22Rv1 (cell line): ENCODE results near the gene PON3.

ENCODE experiments used
- H3K27ac ChIP-seq: fragments of 450-650 bp; 2 replicates; pipeline ENCODE4 v1.5.1; 2017
- ZFX ChIP-seq: fragments of 450-650 bp; IDR thresholded peaks from 2 replicates; pipeline ENCODE4 v1.6.1; 2017; ENCODE audit warnings: antibody characterized with exemption, borderline replicate concordance
- TF ChIP-seq, protein P1 (sequence below): fragments of 450-650 bp; IDR thresholded peaks from 2 replicates; pipeline ENCODE4 v1.5.1; 2017; ENCODE audit warnings: mild to moderate bottlenecking

The PON3 gene

DNA sequence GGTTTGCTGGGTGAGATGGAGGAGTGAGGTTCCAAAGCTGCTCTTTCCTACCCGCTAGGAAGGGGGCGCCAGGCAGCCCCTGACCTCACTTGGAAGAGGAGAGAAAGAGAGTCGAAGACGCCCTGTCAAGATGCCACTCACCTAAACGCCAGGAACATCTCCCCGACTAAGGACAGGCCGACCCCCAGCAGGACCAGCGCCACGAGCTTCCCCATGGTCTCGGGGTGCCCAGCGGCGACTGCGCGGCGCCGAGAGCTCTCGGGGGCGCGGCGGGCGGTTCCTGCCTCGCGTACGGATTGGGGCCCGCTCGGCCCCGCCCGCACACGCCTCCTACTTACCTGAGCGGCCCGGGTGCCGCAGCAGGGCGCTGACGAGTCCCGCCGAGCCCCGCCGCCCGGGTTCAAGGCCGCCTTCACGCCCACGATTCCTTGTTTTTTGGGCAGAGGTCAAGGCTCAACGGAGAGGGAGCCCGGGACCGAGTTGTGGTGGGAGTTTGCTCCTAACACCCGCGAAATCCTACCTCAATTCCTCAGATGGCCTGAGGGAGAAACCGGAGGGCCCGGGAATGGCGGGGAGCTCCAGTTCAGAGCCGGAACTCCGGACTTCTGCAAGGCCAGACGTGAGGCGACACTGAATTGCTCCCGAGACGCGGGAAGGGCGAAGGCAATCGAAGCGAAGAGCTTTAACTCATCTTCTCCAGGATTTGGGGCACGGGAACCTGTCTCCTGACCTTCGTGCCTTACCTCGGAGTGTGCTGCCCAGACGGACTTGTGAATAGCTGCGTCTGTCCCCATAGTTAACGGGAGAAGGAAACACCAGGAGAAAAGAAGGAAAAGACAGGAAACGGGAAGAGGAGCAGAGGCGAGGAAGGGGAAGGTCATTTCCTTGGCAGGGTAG lies at the start of gene PON3:
TSS of gene PON3 (minus strand) at position 240 of the 897 bp plus-strand sequence. CDS start at position 215, 25 bp downstream.
- TF ChIP-seq ZFX, result no peak
- TF ChIP-seq, protein P1, sequence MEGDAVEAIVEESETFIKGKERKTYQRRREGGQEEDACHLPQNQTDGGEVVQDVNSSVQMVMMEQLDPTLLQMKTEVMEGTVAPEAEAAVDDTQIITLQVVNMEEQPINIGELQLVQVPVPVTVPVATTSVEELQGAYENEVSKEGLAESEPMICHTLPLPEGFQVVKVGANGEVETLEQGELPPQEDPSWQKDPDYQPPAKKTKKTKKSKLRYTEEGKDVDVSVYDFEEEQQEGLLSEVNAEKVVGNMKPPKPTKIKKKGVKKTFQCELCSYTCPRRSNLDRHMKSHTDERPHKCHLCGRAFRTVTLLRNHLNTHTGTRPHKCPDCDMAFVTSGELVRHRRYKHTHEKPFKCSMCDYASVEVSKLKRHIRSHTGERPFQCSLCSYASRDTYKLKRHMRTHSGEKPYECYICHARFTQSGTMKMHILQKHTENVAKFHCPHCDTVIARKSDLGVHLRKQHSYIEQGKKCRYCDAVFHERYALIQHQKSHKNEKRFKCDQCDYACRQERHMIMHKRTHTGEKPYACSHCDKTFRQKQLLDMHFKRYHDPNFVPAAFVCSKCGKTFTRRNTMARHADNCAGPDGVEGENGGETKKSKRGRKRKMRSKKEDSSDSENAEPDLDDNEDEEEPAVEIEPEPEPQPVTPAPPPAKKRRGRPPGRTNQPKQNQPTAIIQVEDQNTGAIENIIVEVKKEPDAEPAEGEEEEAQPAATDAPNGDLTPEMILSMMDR, result no peak

DNA sequence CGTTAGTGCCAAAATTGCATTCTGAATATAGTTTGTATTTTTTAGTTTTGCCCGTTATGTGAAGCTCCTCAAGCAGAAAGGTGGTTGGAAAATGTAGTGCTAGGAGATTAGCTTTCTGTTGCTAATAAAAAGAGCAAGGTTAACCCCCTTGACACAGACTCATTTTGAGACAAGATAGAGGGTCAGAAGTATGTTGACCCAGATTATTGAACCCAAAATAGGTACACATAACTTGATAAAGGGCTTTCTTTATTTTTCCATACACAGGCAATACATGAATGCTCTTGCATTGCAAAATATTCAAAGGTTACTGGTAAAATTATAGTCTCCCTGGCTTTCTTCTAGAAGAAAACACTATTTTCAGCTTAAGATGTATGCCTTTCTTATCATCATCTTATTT lies 48.6 kb upstream of the PON3 start:
- H3K27ac ChIP-seq, result no peak overlapping the region
- TF ChIP-seq ZFX, result no peak
- TF ChIP-seq, protein P1, result no peak

More for the DNA sequence above, at the start of gene PON3:
- H3K27ac ChIP-seq, result no peak within 1 kb of the TSS

DNA sequence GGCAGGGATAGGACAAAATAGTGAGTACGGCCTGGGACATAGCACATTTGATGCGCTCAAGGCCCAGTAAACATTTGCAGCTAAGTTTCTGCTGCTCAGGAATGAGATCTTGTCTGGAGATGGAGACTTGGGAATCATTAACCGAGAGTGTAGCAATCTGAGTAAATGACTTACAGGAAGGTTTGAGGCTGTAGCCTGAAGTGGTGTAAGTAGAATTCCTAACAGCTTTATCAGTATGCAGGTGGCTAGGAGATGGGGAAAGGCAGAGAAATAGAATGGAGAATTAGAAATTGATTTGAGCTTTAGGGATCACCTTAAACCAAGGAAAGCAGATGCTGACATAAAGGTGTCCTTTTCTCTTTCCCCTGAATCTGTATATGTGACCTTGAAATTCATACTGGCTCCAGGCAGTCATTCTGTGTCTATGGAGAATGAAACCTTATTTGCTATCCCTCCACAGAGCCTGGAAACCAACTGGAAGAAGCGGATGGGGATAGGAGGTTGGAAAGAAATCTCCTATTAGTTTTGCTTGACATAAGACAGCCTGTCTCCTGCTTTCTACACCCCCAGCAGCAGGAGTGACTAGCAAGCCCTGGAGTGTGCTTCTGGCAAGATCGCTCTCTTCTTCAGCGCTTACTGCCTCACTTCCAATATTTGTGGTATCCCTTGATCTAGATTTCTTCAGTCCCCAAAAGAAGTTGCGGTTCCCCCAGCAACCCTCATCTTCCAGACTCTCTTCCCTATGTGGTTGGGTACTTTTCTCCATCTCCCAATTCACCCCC lies 45.1 kb upstream of the PON3 start:
- TF ChIP-seq, protein P1, result no peak
- TF ChIP-seq ZFX, result no peak
- H3K27ac ChIP-seq, result no peak overlapping the region

DNA sequence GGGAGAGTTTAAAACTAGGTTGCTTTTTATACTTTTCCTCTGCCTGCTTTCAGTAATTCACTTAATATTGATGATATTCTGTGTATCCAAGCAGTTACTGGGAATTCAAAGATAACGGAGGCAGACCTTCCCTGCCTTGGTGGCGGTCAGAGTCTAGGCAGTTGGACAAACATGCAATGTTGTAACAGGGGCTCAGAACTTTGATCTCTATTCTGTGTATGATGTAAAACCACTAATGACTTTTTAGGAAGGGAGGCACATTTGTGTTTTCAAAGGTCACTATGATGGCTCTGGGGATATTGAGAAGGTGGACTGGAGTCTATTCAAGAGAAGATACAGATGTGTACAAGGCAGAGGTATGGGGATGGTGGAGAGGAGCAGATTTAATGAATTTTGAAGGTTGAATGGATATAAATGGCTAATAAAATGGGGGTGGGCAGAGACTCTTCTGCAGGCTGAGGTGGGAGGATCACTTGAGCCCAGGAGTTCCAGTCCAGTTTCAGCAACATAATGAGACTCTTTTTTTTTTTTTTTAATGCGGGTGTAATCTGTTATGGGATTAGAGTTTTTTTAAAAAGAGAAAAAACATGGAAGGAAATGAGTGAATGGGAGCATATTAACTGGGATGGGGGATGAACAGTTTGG lies 44.3 kb upstream of the PON3 start:
- TF ChIP-seq, protein P1, result no peak
- H3K27ac ChIP-seq, result no peak overlapping the region

DNA sequence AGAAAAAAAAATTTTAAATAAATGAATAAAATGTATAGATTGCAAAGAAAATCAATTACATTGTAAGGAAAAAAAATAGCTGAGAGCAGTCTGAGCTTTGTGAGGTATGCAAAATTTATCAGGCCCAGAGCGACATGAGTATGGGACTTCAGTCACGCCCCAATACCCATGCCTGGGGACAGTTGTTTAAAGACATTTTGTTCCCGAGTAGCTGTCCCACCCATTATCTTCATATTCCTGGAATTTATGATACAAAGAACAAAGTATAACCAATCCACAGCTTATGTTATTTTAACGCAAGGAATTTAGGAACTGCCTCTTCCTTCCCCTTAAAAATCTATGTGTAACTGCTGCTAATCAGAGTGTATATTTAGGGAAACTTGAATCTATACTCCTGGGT lies 40.2 kb upstream of the PON3 start:
- H3K27ac ChIP-seq, result no peak overlapping the region
- TF ChIP-seq, protein P1, result no peak
- no peak for TF ChIP-seq ZFX

DNA sequence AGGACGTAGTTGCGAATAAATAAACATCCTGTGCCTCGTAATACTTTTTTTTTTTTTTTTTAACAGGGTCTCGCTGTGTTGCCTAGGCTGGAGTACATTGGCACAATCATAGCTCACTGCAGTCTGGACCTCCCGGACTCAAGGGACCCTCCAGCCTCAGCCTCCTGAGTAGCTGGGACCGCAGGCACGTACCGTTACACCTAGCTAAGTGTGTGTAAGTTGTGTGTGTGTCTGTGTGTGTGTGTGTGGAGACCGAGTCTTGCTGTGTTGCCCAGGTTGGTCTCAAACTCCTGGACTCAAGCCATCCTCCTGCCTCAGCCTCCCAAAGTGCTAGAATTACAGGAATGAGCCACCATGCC lies 39.2 kb upstream of the PON3 start:
- TF ChIP-seq ZFX, result no peak
- TF ChIP-seq, protein P1, result no peak
- H3K27ac ChIP-seq, result peak overlapping the region; percentile 79
